Natural killer cell treated with Interleukin-12 subunit alpha and Interleukin-12 subunit beta and Interleukin-15 and Interleukin-18, amount 100 ng/mL, for 72 hours (primary cell): Measurements from ENCODE around the gene PTPRD. TPM values are rescaled to one million over a fixed set of nuclear protein-coding genes. Genes with fewer than 3 reads are reported as not detected.

Experiments used
- ATAC-seq, 2 donors: fragments of 150-1000 bp; cut with Tn5 transposase in 1 of 2; sonication (Bioruptor Pico), chemical (Tn5 transposase) in 1 of 2; 2 replicates each; pipeline ENCODE4 v1.10.0; 2021
- DNase-seq: peaks from one replicate; pipeline ENCODE4 v3.0.0; 2022; ENCODE audit warnings: low spot score
- H3K27ac Mint-ChIP-seq, 2 donors: 1 replicate in 1 of 2; 2 replicates in 1 of 2; pipeline ENCODE4 v1.8.0; 2022; ENCODE audit warnings: mixed read lengths in 2 of 2, mild to moderate bottlenecking in 1 of 2, moderate library complexity in 1 of 2
- H3K27me3 Mint-ChIP-seq, 2 donors: 1 replicate in 1 of 2; 2 replicates in 1 of 2; pipeline ENCODE4 v1.8.0; 2022; ENCODE audit warnings: mixed read lengths in 2 of 2
- H3K36me3 Mint-ChIP-seq: one replicate; pipeline ENCODE4 v1.8.0; 2022; ENCODE audit warnings: mixed read lengths
- H3K4me1 Mint-ChIP-seq, 2 donors: 1 replicate in 1 of 2; 2 replicates in 1 of 2; pipeline ENCODE4 v1.8.0; 2022; ENCODE audit warnings: low read depth in 2 of 2, mixed read lengths in 2 of 2, mild to moderate bottlenecking in 1 of 2
- H3K4me3 Mint-ChIP-seq: one replicate; pipeline ENCODE4 v1.8.0; 2022; ENCODE audit warnings: mixed read lengths
- H3K9me3 Mint-ChIP-seq: 2 replicates; pipeline ENCODE4 v1.8.0; 2022; ENCODE audit warnings: mixed read lengths
- total RNA-seq, 2 donors: library from RNA; stranded (reverse); gene quantifications; one replicate each; pipeline ENCODE4 v1.2.3, GENCODE V29; 2022

The PTPRD gene
- total RNA-seq, 2 donors from 2014 or later: 0.53 to 3.7 TPM

DNA sequence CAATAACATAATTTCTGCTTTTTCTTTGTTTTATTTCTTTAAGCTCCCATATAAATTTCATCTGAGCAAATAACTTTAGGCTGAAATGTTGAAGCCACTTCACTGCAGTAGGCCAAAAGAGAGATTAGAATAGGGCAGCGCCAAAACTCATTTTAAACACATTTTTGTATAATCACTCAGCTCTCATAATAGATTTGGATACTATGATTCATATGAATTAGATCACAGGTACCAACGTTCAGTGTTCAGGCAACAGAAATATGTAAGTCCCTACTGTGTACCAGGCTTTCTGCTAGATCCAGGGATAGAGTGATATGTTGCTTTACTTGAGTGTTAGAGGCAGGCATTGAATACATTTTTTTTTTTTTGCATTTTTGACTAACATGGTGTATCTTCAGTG lies 370.5 kb downstream of the PTPRD start:
- H3K9me3 Mint-ChIP-seq: peaks cover 16% of the 10 kb centered on the region
- H3K4me1 Mint-ChIP-seq: no peaks in the 10 kb centered on the region
- no peak overlapping the region for H3K27ac Mint-ChIP-seq
- DNase-seq (no peak), ATAC-seq (no peak)
- no peaks in the 10 kb centered on the region for H3K27me3 Mint-ChIP-seq
- no peaks in the 10 kb centered on the region for H3K36me3 Mint-ChIP-seq
- H3K4me3 Mint-ChIP-seq: no peak overlapping the region

DNA sequence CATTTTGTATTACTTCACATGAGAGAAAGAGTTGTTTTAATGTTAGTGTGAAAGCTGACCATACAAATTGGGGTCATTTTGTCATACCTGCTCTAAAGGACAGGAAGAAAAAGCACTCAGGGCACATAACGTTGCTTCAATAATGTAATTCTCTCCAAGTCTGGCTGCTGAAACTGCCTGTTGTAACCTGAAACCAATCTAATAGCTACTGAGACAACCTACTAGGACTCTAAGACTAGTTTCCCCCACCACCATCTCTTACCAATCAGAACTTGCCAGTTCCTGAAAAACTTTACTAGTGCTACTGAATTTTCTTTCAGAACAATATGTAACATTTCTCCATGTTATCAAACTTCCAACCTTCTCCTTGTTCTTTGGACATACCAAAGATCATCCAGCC lies 374.7 kb downstream of the PTPRD start:
- H3K4me3 Mint-ChIP-seq: no peak overlapping the region
- ATAC-seq (no peak), DNase-seq (no peak)
- no peaks in the 10 kb centered on the region for H3K4me1 Mint-ChIP-seq
- no peak overlapping the region for H3K27ac Mint-ChIP-seq
- no peaks in the 10 kb centered on the region for H3K36me3 Mint-ChIP-seq
- H3K27me3 Mint-ChIP-seq: no peaks in the 10 kb centered on the region
- peaks cover 6% of the 10 kb centered on the region for H3K9me3 Mint-ChIP-seq

DNA sequence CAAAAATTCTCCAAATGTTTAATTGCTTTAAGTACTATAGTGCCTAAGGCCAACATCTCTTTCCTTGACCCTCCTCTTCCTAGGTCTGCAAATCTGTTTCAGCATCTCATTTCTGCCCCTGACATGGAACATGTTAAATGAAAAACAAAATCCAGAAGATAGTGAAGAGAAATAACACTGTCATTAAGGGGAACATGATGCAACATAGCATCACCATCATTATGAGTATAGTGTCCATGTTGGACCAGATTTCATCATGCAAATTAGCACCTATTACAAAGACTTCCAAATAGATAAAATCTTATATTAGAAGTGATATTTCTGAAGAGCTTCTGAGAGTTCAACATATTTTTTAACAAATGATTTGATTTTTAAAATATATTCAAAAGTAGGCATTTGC lies 375.2 kb downstream of the PTPRD start:
- no peak for ATAC-seq
- DNase-seq: no peak
- Mint-ChIP-seq H3K4me3 (no peak overlapping the region), H3K36me3 (no peaks in the 10 kb centered on the region), H3K27ac (no peak overlapping the region), H3K4me1 (no peaks in the 10 kb centered on the region), H3K27me3 (no peaks in the 10 kb centered on the region), H3K9me3 (peaks cover 6% of the 10 kb centered on the region)

DNA sequence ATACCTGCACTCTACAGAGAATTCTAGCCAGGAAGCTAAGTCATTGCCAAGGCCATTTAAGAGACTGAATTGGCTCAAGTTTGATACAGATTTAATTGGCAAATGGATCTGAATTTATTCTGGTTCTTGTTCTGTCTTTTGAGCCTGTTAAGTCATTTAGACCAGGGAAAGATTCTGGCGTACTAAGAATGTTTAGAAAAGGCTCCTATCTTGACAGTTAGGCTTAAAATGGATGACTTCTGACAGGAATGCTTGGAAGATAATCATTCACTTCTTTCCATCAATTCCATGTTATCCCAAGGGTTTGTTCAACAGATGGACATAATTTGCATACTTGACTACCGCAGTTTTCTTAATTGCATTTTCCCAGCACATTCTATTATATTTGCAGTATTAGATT lies 376.6 kb downstream of the PTPRD start:
- Mint-ChIP-seq H3K4me3 (no peak overlapping the region), H3K36me3 (no peaks in the 10 kb centered on the region), H3K27me3 (no peaks in the 10 kb centered on the region), H3K4me1 (no peaks in the 10 kb centered on the region), H3K27ac (no peak overlapping the region), H3K9me3 (peaks cover 6% of the 10 kb centered on the region)
- DNase-seq (no peak), ATAC-seq (no peak)

DNA sequence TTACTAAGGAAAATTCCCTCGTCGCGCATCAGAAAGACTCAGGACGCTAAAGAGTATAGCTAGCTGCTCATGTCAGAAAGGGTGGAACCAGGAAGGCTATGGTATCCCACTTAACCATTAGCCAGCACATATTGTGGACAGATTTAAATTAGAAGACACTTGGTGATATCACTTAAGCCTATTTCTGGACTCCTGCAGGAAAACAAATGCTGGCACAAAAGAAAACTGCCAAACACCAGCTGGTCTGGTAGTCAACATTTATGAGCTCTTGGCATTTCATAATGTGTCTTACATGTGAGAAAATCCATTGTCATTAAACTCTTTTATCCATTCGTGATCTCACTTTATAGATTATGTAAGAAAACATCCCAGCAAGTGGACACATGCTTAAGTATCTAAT lies 377.4 kb downstream of the PTPRD start:
- DNase-seq: no peak
- Mint-ChIP-seq H3K27me3 (no peaks in the 10 kb centered on the region), H3K36me3 (no peaks in the 10 kb centered on the region), H3K9me3 (peaks cover 6% of the 10 kb centered on the region), H3K4me1 (no peaks in the 10 kb centered on the region), H3K4me3 (no peak overlapping the region), H3K27ac (no peak overlapping the region)
- no peak for ATAC-seq

DNA sequence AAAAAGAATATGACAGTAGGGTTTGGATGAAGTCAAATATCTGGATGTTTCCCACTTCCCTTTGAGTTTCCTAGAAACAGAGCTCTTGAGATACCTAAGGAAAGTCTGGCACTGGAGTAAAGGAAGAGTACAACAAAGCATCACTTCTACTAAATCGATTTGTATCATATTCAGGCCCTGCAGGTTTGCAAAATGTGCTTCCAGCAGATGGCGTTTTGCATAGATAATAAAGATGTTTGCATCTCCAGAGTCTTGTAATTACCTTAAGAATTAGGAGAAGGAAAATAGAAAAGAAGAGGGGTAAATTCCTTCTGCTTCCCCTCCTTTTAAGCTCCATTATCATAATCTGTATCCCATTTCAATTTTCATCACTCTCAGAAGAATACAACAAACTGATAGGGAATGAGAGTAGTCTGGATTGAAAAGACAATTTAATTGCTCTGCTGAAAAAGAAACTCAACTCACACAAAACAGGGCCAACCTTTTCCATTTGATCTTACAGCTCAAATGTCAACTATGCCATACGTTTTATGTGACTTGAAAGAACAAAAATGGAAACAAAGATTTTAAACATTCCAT lies 380.4 kb downstream of the PTPRD start:
- no peaks in the 10 kb centered on the region for H3K4me1 Mint-ChIP-seq
- H3K36me3 Mint-ChIP-seq: no peaks in the 10 kb centered on the region
- no peak overlapping the region for H3K4me3 Mint-ChIP-seq
- no peak for ATAC-seq
- no peak for DNase-seq
- H3K27me3 Mint-ChIP-seq: no peaks in the 10 kb centered on the region
- H3K27ac Mint-ChIP-seq: no peak overlapping the region
- peaks cover 6% of the 10 kb centered on the region for H3K9me3 Mint-ChIP-seq

DNA sequence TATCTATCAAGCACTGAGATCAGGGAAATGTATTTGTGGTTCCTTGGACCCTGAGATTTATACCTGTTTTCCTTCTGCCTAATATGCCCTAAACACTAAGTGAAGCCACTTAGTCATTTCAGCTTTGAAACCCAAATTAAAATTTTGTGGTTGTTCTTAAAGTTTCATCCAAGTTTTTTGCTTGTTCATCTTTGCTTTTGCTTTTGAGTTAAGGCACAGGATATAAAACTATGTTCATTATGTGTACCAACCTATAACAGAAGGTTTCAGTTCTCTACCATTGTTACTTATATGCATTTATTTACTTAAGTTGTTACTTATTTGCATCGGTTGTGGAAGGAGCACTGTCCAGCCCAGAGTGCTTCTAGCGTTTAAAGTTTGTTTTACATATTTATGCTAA lies 382.3 kb downstream of the PTPRD start:
- no peak for DNase-seq

DNA sequence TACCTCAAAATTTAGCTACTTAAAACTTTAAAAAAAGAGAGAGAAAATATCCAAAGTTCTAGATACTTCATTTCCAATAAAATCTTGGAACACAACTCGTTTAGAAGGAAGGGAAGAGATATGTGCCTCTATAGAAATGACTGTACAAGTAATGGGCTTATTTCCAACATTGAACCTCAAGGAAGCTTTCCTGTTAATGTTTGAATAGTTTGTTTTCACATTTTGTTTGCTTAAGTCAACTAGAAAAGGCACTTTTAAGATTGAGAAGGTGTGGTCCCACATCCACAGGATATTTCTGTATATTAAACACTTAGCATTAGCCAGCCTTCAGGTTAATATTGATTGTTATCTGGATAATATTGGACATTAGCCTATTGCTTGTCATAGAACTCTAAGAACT lies 384.7 kb downstream of the PTPRD start:
- ATAC-seq (no peak), DNase-seq (no peak)
- Mint-ChIP-seq H3K4me3 (no peak overlapping the region), H3K27me3 (no peaks in the 10 kb centered on the region), H3K27ac (no peak overlapping the region), H3K9me3 (peaks cover 4% of the 10 kb centered on the region), H3K4me1 (no peaks in the 10 kb centered on the region), H3K36me3 (no peaks in the 10 kb centered on the region)

More for the DNA sequence above, 382.3 kb downstream of the PTPRD start:
- ATAC-seq: no peak
- Mint-ChIP-seq H3K4me3 (no peak overlapping the region), H3K9me3 (peaks cover 4% of the 10 kb centered on the region), H3K36me3 (no peaks in the 10 kb centered on the region), H3K4me1 (no peaks in the 10 kb centered on the region), H3K27me3 (no peaks in the 10 kb centered on the region), H3K27ac (no peak overlapping the region)

DNA sequence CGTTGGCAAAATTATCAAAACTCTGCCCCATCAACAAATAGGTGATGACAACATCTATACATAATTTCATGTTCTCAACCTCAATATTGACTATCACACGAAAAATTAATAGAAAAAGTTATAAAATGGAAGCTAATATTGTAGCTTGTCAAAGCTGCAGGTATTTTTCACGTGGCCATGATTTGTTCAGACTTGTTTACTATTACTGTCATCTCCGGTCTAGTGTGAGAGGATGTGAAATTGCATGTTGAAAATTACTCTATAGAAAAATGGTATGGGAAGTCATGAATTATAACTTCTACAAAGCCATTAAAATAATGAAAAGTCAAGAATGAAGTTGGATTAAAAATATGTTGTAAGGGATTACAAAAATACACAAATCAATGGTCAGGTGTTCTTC lies 385.8 kb downstream of the PTPRD start:
- ATAC-seq (no peak), DNase-seq (no peak)
- Mint-ChIP-seq H3K27me3 (no peaks in the 10 kb centered on the region), H3K9me3 (peaks cover 4% of the 10 kb centered on the region), H3K4me3 (no peak overlapping the region), H3K36me3 (no peaks in the 10 kb centered on the region), H3K27ac (no peak overlapping the region), H3K4me1 (no peaks in the 10 kb centered on the region)

DNA sequence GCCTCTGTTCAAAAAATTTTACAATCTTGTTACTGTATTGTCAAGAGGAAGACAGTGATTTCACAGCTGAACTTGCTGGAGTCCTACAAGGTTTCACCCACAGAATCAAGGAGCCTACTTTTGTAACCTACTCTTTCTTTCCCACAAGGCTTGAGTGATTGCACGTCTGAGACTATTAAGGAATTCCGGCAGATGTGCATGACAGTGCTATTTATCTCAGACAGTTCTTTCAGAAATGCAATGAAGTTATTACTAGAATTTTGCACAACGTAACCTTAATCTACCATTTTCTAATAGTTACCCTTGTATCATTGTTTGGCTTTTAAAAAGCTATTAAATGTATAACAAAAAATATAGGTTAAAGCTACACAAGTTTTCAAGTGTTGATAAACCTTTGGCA lies 400.1 kb downstream of the PTPRD start:
- no peak for DNase-seq
- no peaks in the 10 kb centered on the region for H3K4me1 Mint-ChIP-seq
- no peaks in the 10 kb centered on the region for H3K9me3 Mint-ChIP-seq
- no peaks in the 10 kb centered on the region for H3K27me3 Mint-ChIP-seq
- no peak overlapping the region for H3K27ac Mint-ChIP-seq
- no peaks in the 10 kb centered on the region for H3K36me3 Mint-ChIP-seq
- no peak overlapping the region for H3K4me3 Mint-ChIP-seq
- no peak for ATAC-seq

DNA sequence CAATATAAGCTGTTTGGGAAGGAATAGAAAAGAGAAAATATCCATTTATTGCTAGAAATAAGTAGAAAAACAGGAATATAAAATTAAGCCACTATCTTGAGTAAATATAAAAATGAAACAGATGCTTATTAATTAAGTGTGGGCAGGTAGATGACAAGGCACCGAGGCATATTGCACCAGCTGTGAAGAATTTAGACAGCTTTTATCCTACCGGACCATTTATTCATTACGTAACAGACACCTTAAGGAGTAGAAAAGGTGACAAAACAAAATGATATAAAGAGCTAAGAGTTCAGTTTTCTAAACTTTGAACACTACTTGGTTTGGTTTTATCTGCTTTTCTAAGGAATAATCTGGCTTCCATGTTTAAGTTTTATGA lies 404.1 kb downstream of the PTPRD start:
- H3K4me1 Mint-ChIP-seq: no peaks in the 10 kb centered on the region
- ATAC-seq (no peak), DNase-seq (no peak)
- peaks cover 4% of the 10 kb centered on the region for H3K9me3 Mint-ChIP-seq
- no peak overlapping the region for H3K27ac Mint-ChIP-seq
- no peaks in the 10 kb centered on the region for H3K36me3 Mint-ChIP-seq
- no peak overlapping the region for H3K4me3 Mint-ChIP-seq
- no peaks in the 10 kb centered on the region for H3K27me3 Mint-ChIP-seq

DNA sequence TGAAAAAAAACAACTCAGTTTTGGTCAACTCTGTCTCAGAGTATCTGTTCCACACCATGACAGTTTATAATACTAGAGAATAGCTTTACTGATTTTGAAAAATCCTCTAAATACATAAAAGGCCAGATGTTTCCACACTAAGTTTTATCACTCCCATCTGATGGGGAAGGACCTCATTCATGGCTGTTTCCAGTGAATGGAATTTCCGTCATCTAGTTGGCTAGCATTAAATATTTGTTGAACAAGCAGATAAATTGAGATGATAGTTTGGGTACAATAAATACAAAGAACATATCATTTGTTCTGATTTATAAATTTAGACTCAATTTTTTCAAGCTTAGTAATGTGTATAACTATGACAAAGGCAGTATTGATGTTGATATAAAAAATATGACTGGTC lies 408.5 kb downstream of the PTPRD start:
- no peak overlapping the region for H3K4me3 Mint-ChIP-seq
- no peaks in the 10 kb centered on the region for H3K27me3 Mint-ChIP-seq
- DNase-seq (no peak), ATAC-seq (no peak)
- H3K27ac Mint-ChIP-seq: no peak overlapping the region
- H3K9me3 Mint-ChIP-seq: peaks cover 7% of the 10 kb centered on the region
- no peaks in the 10 kb centered on the region for H3K4me1 Mint-ChIP-seq
- no peaks in the 10 kb centered on the region for H3K36me3 Mint-ChIP-seq

DNA sequence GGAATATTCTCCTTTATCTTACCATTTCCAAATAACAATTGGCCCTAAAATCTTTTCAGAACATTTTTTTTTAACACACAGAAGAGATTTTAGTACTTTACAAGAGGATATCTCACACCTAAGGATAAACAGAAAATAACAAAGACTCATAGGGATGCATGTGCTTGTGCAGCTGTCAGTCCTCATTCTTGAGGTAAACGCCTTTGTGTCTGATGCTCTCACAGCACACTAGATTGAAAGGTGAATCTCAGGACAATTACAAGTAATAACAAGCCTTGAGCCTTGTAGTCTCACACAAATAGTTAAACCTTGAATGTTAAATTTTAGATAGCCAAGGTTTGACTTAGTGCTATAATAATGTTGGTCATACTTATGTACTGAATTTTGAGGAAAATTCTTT lies 439.2 kb downstream of the PTPRD start:
- no peak overlapping the region for H3K4me3 Mint-ChIP-seq
- no peaks in the 10 kb centered on the region for H3K4me1 Mint-ChIP-seq
- H3K9me3 Mint-ChIP-seq: peaks cover 14% of the 10 kb centered on the region
- no peak for DNase-seq
- H3K27me3 Mint-ChIP-seq: no peaks in the 10 kb centered on the region
- no peak overlapping the region for H3K27ac Mint-ChIP-seq
- no peak for ATAC-seq
- H3K36me3 Mint-ChIP-seq: peaks cover 5% of the 10 kb centered on the region

DNA sequence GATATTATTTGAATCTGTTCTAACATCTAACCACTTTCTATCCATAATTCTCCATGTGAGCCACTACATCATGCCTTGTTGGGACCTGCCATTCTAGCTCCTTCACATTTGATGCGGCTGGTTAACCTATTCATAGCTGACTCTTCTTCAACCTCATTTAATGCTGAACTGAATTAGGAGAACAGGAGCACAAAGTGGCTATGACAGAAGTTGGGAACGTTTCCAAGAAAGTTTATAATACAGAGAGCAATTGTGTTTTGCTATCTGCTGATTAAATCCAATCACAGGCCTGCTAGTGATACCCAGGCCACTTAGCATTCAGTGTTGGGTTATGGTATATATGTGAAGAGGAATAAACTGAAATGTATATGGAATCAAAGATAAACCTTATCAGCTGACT lies 440.3 kb downstream of the PTPRD start:
- Mint-ChIP-seq H3K27me3 (no peaks in the 10 kb centered on the region), H3K36me3 (peaks cover 5% of the 10 kb centered on the region), H3K9me3 (peaks cover 10% of the 10 kb centered on the region), H3K4me1 (no peaks in the 10 kb centered on the region), H3K27ac (no peak overlapping the region), H3K4me3 (no peak overlapping the region)
- DNase-seq (no peak), ATAC-seq (no peak)

DNA sequence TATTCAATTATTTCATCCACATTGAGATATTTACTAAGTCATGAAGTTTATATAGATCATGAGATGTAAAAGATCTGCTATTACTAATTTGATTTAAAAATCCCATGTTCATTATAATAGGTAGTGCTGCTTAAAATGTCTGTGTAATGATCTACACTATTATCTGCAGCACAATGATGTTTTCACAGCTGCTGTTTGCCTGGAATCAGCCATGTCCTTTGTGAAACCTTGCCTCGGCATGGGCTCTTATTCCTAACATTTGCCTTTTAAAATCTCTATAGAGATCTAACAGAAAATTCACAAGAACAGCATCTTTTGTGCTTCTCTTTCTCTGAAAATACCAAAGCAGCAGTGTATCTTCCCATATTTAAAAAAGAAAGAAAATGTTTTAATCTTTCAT lies 444.6 kb downstream of the PTPRD start:
- H3K27me3 Mint-ChIP-seq: no peaks in the 10 kb centered on the region
- no peak overlapping the region for H3K4me3 Mint-ChIP-seq
- peaks cover 4% of the 10 kb centered on the region for H3K9me3 Mint-ChIP-seq
- DNase-seq (no peak), ATAC-seq (no peak)
- H3K27ac Mint-ChIP-seq: no peak overlapping the region
- peaks cover 5% of the 10 kb centered on the region for H3K36me3 Mint-ChIP-seq
- no peaks in the 10 kb centered on the region for H3K4me1 Mint-ChIP-seq
